WERI-Rb-1 (cell line): ENCODE data around the gene ALDH3B2.
A peak's percentile ranks its signal among the peaks of the same experiment; 100 is the strongest.

Experiments
- DNase-seq: peaks from one replicate; pipeline ENCODE4 v3.0.0-alpha.2; 2020
- H3K27ac ChIP-seq: fragments of 250-450 bp; sonication (Bioruptor Pico); 2 replicates; pipeline ENCODE4 v1.5.1; 2020; ENCODE audit warnings: mild to moderate bottlenecking, moderate library complexity
- H3K27me3 ChIP-seq: fragments of 250-450 bp; sonication (Bioruptor Pico); 2 replicates; pipeline ENCODE4 v1.5.1; 2021; ENCODE audit warnings: mild to moderate bottlenecking, low read depth, moderate library complexity; ENCODE audit not compliant: insufficient read depth, severe bottlenecking
- H3K36me3 ChIP-seq: fragments of 250-450 bp; sonication (Bioruptor Pico); 2 replicates; pipeline ENCODE4 v1.5.1; 2020; ENCODE audit warnings: mild to moderate bottlenecking, moderate library complexity
- H3K4me3 ChIP-seq: 2 replicates; pipeline ENCODE4 v1.5.1; 2011; ENCODE audit warnings: low read depth, mild to moderate bottlenecking, control low read depth, low read length
- H3K9me3 ChIP-seq: fragments of 250-450 bp; sonication (Bioruptor Pico); 2 replicates; pipeline ENCODE4 v1.5.1; 2021; ENCODE audit warnings: mild to moderate bottlenecking, moderate library complexity; ENCODE audit not compliant: severe bottlenecking
- CTCF ChIP-seq: IDR thresholded peaks from 2 replicates; pipeline ENCODE4 v1.5.1; 2011; ENCODE audit warnings: low read depth, mild to moderate bottlenecking, control low read depth, inconsistent platforms, low read length

ALDH3B2 gene

GRCh38 chr11:67617243-67617953 lies 57.0 kb downstream of the ALDH3B2 start:
- Histone ChIP-seq H3K9me3 (no peaks in the 10 kb centered on the region), H3K4me3 (no peak overlapping the region), H3K27ac (no peak overlapping the region), H3K36me3 (peaks cover 10% of the 10 kb centered on the region), H3K27me3 (no peaks in the 10 kb centered on the region)
- DNase-seq, result no peak
- no peak for TF ChIP-seq CTCF

GRCh38 chr11:67616431-67617242 lies 57.8 kb downstream of the ALDH3B2 start:
- Histone ChIP-seq H3K27ac (no peak overlapping the region), H3K9me3 (no peaks in the 10 kb centered on the region), H3K27me3 (no peaks in the 10 kb centered on the region), H3K36me3 (peaks cover 18% of the 10 kb centered on the region), H3K4me3 (no peak overlapping the region)
- TF ChIP-seq CTCF, result no peak
- DNase-seq, result no peak

- no peak for DNase-seq
- no peaks in the 10 kb centered on the region for H3K9me3 ChIP-seq
- TF ChIP-seq CTCF, result no peak
- no peak overlapping the region for H3K4me3 ChIP-seq
- peaks cover 23% of the 10 kb centered on the region for H3K36me3 ChIP-seq
- H3K27ac ChIP-seq, result no peak overlapping the region
- no peaks in the 10 kb centered on the region for H3K27me3 ChIP-seq
Measured at GRCh38 chr11:67615728-67616430, 58.5 kb downstream of the ALDH3B2 start.

GRCh38 chr11:67614730-67615714 lies 59.4 kb downstream of the ALDH3B2 start:
- Histone ChIP-seq H3K9me3 (no peaks in the 10 kb centered on the region), H3K27ac (no peak overlapping the region), H3K4me3 (no peak overlapping the region), H3K36me3 (peaks cover 32% of the 10 kb centered on the region), H3K27me3 (no peaks in the 10 kb centered on the region)
- DNase-seq, result peak; percentile 66
- peak; percentile 89 for TF ChIP-seq CTCF
